ENCODE results near the gene HMGN3.
A peak's percentile ranks its signal among the peaks of the same experiment; 100 is the strongest.

Gene HMGN3

GRCh38 chr6:79277109-79277508 is 42.6 kb upstream of the HMGN3 start (continued):
- TF ChIP-seq TSHZ2 (CRISPR knock-in tag; IDR thresholded peaks at IDR 0.05): no peak
- no peak for TF ChIP-seq SNAI2 (CRISPR knock-in tag; IDR thresholded peaks at IDR 0.05)
- TF ChIP-seq CREB5 (CRISPR knock-in tag; IDR thresholded peaks at IDR 0.05; ENCODE audit: low read depth): no peak
- no peak for TF ChIP-seq OSR1 (CRISPR knock-in tag; IDR thresholded peaks at IDR 0.05)
- no peak for TF ChIP-seq ZFP30 (CRISPR knock-in tag; IDR thresholded peaks at IDR 0.05)
- TF ChIP-seq ZNF565 (CRISPR knock-in tag; conservative IDR thresholded peaks at IDR 0.05; ENCODE audit: low read depth): no peak
- no peak for TF ChIP-seq CSDC2 (CRISPR knock-in tag; IDR thresholded peaks at IDR 0.05)
- no peak for TF ChIP-seq ESRRG (CRISPR knock-in tag; IDR thresholded peaks at IDR 0.05)
- no peak for TF ChIP-seq POU6F1 (CRISPR knock-in tag; IDR thresholded peaks at IDR 0.05; ENCODE audit: borderline replicate concordance, low read depth)
- TF ChIP-seq RARB (CRISPR knock-in tag; IDR thresholded peaks at IDR 0.05): no peak
- no peak; the same call in 1 of the 2 replicates for TF ChIP-seq ISL1 (CRISPR knock-in tag; IDR thresholded peaks at IDR 0.05)

GRCh38 chr6:79269877-79270276 is 35.4 kb upstream of the HMGN3 start:
- no peak for TF ChIP-seq GLIS3 (CRISPR knock-in tag; IDR thresholded peaks at IDR 0.05)
- TF ChIP-seq CSDC2 (CRISPR knock-in tag; IDR thresholded peaks at IDR 0.05): no peak
- TF ChIP-seq TCF4 (CRISPR knock-in tag; IDR thresholded peaks at IDR 0.05; ENCODE audit: borderline replicate concordance): no peak
- TF ChIP-seq BACH2 (CRISPR knock-in tag; IDR thresholded peaks at IDR 0.05; ENCODE audit: borderline replicate concordance): no peak
- no peak for TF ChIP-seq CSRNP3 (CRISPR knock-in tag; IDR thresholded peaks at IDR 0.05)
- TF ChIP-seq OSR1 (CRISPR knock-in tag; IDR thresholded peaks at IDR 0.05): no peak
- no peak for TF ChIP-seq PPARA (CRISPR knock-in tag; IDR thresholded peaks at IDR 0.05; ENCODE audit: borderline replicate concordance)
- TF ChIP-seq RARB (CRISPR knock-in tag; IDR thresholded peaks at IDR 0.05): no peak
- no peak for TF ChIP-seq PATZ1 (CRISPR knock-in tag; IDR thresholded peaks at IDR 0.05; ENCODE audit: borderline replicate concordance)
- no peak for TF ChIP-seq TSHZ2 (CRISPR knock-in tag; IDR thresholded peaks at IDR 0.05)
- no peak for TF ChIP-seq ZFP3 (CRISPR knock-in tag; IDR thresholded peaks at IDR 0.05)
- TF ChIP-seq POU6F1 (CRISPR knock-in tag; IDR thresholded peaks at IDR 0.05; ENCODE audit: borderline replicate concordance, low read depth): no peak
- TF ChIP-seq SNAI2 (CRISPR knock-in tag; IDR thresholded peaks at IDR 0.05): no peak
- TF ChIP-seq ESRRG (CRISPR knock-in tag; IDR thresholded peaks at IDR 0.05): no peak
- ATAC-seq: peak; percentile 44; the same call in 2 of the 3 replicates

Data from SK-N-SH treated with all-trans-retinoic acid at 6 μM for 48 hours (cell line).